Epithelial cell of esophagus (primary cell): ENCODE results near the gene ONECUT1.

Source experiments
- DNase-seq: peaks from one replicate; pipeline ENCODE4 v3.0.0; 2010; ENCODE audit warnings: low read depth
- H3K4me3 ChIP-seq: 2 replicates; pipeline ENCODE4 v1.5.1; 2011; ENCODE audit warnings: mild to moderate bottlenecking, low read length, control low read depth
- CTCF ChIP-seq: IDR thresholded peaks from 2 replicates; pipeline ENCODE4 v1.5.1; 2011; ENCODE audit warnings: low read depth, mild to moderate bottlenecking, low read length, control low read depth, inconsistent platforms; ENCODE audit not compliant: insufficient read depth; ENCODE audit errors: missing control alignments

ONECUT1 gene

GRCh38 chr15:52806284-52806655 is 16.1 kb upstream of the ONECUT1 start:
- no peak for DNase-seq
- no peak overlapping the region for H3K4me3 ChIP-seq
- TF ChIP-seq CTCF: no peak

DNA sequence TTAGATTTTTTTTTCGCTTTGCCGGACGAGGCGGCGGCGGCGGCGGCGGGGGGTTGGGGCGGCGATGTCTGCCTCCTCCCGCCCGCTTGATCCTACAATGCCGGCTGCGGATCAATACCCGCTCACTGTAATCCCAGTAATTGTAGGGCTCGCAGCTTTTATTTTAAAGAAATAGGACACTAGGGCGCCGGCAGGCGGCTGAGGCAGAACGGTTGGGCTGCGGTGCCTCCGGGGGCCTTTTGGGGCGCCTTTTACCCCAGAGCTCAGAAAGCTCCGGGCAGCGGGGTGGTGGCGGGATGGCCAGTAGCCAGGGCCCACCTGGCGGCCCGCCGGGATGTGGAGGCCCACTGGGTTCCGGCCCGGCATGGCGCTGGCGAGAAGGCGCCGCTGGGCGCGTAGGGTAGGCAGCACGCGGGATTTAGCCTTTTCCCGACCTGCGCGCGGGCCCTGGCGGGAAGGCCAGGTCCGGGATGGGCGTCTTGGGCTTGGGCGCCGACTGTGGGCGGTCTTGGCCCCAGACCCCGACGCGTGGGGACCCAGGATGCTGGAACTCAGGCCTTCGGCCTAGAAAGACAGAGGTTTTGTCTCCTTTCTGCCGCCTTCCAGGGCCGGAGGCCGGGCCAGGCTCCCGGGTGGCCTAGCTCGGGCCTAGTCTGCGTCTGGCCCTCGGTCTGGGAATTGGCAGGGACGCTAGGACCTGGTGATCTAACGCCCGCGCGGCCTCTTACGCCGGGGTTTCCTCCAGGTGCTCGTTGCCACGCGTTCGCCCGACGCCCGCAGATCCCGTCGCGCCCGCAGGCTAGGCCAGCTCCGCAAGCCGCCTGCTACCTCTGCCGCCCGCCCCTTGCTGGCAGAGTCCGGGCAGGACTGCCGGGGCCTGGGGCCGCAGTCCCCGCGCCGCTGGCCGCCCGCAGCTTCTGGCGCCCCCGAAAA is 15.5 kb upstream of the ONECUT1 start:
- no peak overlapping the region for H3K4me3 ChIP-seq

DNA sequence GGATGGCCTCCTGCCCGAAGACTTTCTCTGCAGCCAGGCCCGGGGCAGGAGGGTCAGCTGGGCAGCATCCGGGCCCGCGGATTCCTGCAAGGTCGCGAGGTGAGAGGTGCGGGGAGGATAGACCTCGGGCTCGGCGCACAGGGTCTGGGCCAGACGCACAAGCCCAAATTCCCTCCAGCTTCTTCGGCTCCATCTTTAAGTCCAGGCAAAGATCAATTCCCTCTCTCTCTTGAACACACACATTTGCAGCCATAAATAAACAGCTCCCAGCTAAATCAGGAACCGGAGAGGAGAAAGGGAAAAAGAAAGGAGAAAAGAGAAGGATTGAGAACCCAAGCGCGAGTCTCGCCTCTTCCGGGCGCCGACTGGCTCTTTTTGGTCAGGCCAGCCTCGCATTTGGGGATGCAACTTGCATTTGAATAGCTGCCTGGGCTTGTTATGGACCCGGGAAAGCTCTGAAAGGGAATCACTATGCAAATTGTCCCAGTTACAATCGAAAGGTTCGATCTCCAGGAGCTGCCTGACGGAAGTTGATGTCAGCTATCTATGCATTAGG is 14.5 kb upstream of the ONECUT1 start:
- TF ChIP-seq CTCF: no peak
- DNase-seq: no peak
- no peak overlapping the region for H3K4me3 ChIP-seq

More for the DNA sequence above, 15.5 kb upstream of the ONECUT1 start:
- no peak for DNase-seq
- no peak for TF ChIP-seq CTCF

- DNase-seq: no peak
- no peak overlapping the region for H3K4me3 ChIP-seq
- TF ChIP-seq CTCF: no peak
These were observed 13.6 kb upstream of the ONECUT1 start for GRCh38 chr15:52803467-52804306.

GRCh38 chr15:52803108-52803466 is 13.0 kb upstream of the ONECUT1 start:
- no peak for DNase-seq
- no peak overlapping the region for H3K4me3 ChIP-seq
- TF ChIP-seq CTCF: no peak

GRCh38 chr15:52802110-52802509 is 12.0 kb upstream of the ONECUT1 start:
- no peak for DNase-seq
- no peak overlapping the region for H3K4me3 ChIP-seq
- no peak for TF ChIP-seq CTCF
